Endothelial cell of umbilical vein (primary cell): Measurements from ENCODE around the gene ANO1. TPM values are rescaled to one million over a fixed set of nuclear protein-coding genes. Genes with fewer than 3 reads are reported as not detected.

Source experiments
- BruUV-seq: library from RNA; stranded (reverse); fragments of 400-500 nt; replicated peaks from 2 replicates; lab custom pipeline; 2021; lab: Mats Ljungman, UMichigan
- CTCF ChIA-PET: fragments of 300-600, 350-600 bp; sonication (Branson Sonifier 250); formaldehyde crosslinking; loops from one replicate; lab custom pipeline; 2021; ENCODE audit warnings: antibody characterized with exemption, inconsistent platforms; lab: Charles Lee
- POLR2A ChIA-PET: fragments of 300-600, 350-600 bp; sonication (Branson Sonifier 250); formaldehyde crosslinking; loops from one replicate; lab custom pipeline; 2021; ENCODE audit warnings: antibody characterized with exemption, inconsistent platforms; lab: Charles Lee
- DNase-seq: peaks from one replicate; pipeline ENCODE4 v3.0.0-alpha.2; 2011; ENCODE audit warnings: low read depth, low spot score
- FAIRE-seq: peaks from 2 replicates; lab custom pipeline; 2011; peaks lifted over from hg19 to GRCh38; lab: Jason Lieb, UNC
- H2AFZ ChIP-seq: 2 replicates; pipeline ENCODE4 v1.6.0; 2012; ENCODE audit warnings: low read depth, low read length, control low read depth, inconsistent platforms
- H3K27ac ChIP-seq: 2 replicates; pipeline ENCODE4 v1.5.1; 2011; ENCODE audit warnings: low read depth, mild to moderate bottlenecking, control low read depth, low read length, moderate library complexity; ENCODE audit not compliant: insufficient read depth
- H3K27me3 ChIP-seq, 2 experiments: 2 replicates each; pipeline versions ENCODE4 v1.6.0 to v1.6.1; 2011; ENCODE audit warnings: low read length in 2 of 2, mixed read lengths in 1 of 2; ENCODE audit not compliant: control insufficient read depth in 2 of 2, insufficient read depth in 2 of 2
- H3K36me3 ChIP-seq, 2 experiments: 2 replicates in 1 of 2; 3 replicates in 1 of 2; pipeline ENCODE4 v1.5.1; 2011; ENCODE audit warnings: low read length in 2 of 2, mild to moderate bottlenecking in 1 of 2, moderate library complexity in 1 of 2; ENCODE audit not compliant: control insufficient read depth in 2 of 2, insufficient read depth in 2 of 2; ENCODE audit errors: extremely low read depth in 1 of 2
- H3K4me1 ChIP-seq: 3 replicates; pipeline ENCODE4 v1.5.1; 2011; ENCODE audit warnings: mild to moderate bottlenecking, low read length; ENCODE audit not compliant: control insufficient read depth, insufficient read depth; ENCODE audit errors: extremely low read depth
- H3K4me2 ChIP-seq: 2 replicates; pipeline ENCODE4 v1.6.1; 2011; ENCODE audit warnings: low read length, control low read depth, mixed read lengths; ENCODE audit not compliant: insufficient read depth
- H3K4me3 ChIP-seq, 3 experiments: fragments of 200-600 bp in 1 of 3; sonication (generic), shearing (Covaris generic) in 1 of 3; replicated peaks in 1 of 3; 2 replicates each; pipeline ENCODE4 v1.5.1; 2011 to 2016; ENCODE audit warnings: control low read depth in 3 of 3, low read length in 3 of 3, mild to moderate bottlenecking in 2 of 3, inconsistent platforms in 1 of 3, low read depth in 1 of 3, moderate library complexity in 1 of 3; ENCODE audit not compliant: insufficient read depth in 1 of 3
- H3K79me2 ChIP-seq: 2 replicates; pipeline ENCODE4 v1.6.0; 2012; ENCODE audit warnings: low read length, inconsistent platforms; ENCODE audit not compliant: control insufficient read depth, insufficient read depth
- H3K9ac ChIP-seq: replicated peaks from 2 replicates; pipeline ENCODE3; 2011; ENCODE audit warnings: low read length, control low read depth; ENCODE audit not compliant: insufficient read depth; ENCODE audit errors: extremely low read depth
- H3K9me1 ChIP-seq: replicated peaks from 3 replicates; pipeline ENCODE4 v1.6.0; 2011; ENCODE audit warnings: mild to moderate bottlenecking, low read length; ENCODE audit not compliant: control insufficient read depth, insufficient read depth; ENCODE audit errors: extremely low read depth
- H3K9me3 ChIP-seq: replicated peaks from 2 replicates; pipeline ENCODE4 v1.5.1; 2012; ENCODE audit warnings: low read length, inconsistent platforms; ENCODE audit not compliant: control insufficient read depth, insufficient read depth
- H4K20me1 ChIP-seq: replicated peaks from 2 replicates; pipeline ENCODE3; 2011; ENCODE audit warnings: mild to moderate bottlenecking, low read length; ENCODE audit not compliant: control insufficient read depth, insufficient read depth; ENCODE audit errors: extremely low read depth
- EZH2 ChIP-seq: IDR thresholded peaks from 2 replicates; pipeline ENCODE4 v1.6.1; 2012; ENCODE audit warnings: borderline replicate concordance, low read depth, mild to moderate bottlenecking, moderate library complexity, low read length, inconsistent platforms; ENCODE audit not compliant: severe bottlenecking
- FOS ChIP-seq: IDR thresholded peaks from 2 replicates; pipeline ENCODE4 v1.6.1; 2011; ENCODE audit warnings: mild to moderate bottlenecking, low read length, moderate library complexity, borderline replicate concordance; ENCODE audit not compliant: insufficient read depth
- GATA2 ChIP-seq: IDR thresholded peaks from 2 replicates; pipeline ENCODE4 v1.7.0; 2011; ENCODE audit warnings: low read depth, mild to moderate bottlenecking, moderate library complexity, mixed read lengths, low read length; ENCODE audit not compliant: insufficient read length, insufficient read depth
- MAX ChIP-seq: IDR thresholded peaks from 2 replicates; pipeline ENCODE4 v1.6.1; 2011; ENCODE audit not compliant: insufficient read depth, insufficient read length
- MYC ChIP-seq: IDR thresholded peaks from one replicate; pipeline ENCODE4 v1.6.1; 2011; ENCODE audit warnings: mild to moderate bottlenecking, low read depth, low read length
- POLR2A ChIP-seq: IDR thresholded peaks from 2 replicates; pipeline ENCODE4 v1.6.1; 2012; ENCODE audit warnings: low read depth, mild to moderate bottlenecking, control low read depth, low read length
- POLR2AphosphoS5 ChIP-seq: IDR thresholded peaks from 2 replicates; pipeline ENCODE4 v1.6.1; 2012; ENCODE audit warnings: low read depth, mild to moderate bottlenecking, control low read depth, low read length, moderate library complexity; ENCODE audit not compliant: insufficient read depth
- dilution Hi-C: fragments of 300-500 bp; cut with MboI; formaldehyde crosslinking; loops from one replicate; pipeline ENCODE4 v1.15.0; 2019; ENCODE audit warnings: low sequenced_read_pairs; ENCODE audit not compliant: extremely low pct_ligation_motif_present
- intact Hi-C: fragments of 100-400 bp; cut with micrococcal nuclease; formaldehyde crosslinking; loops from one replicate; pipeline ENCODE4 v1.10.0; 2022
- polyA plus RNA-seq, 4 experiments: library from polyadenylated mRNA; depleted of rRNA in 3 of 4; stranded (reverse) in 3 of 4; unstranded in 1 of 4; fragments of >200 nt; gene quantifications; 2 replicates each; pipeline versions ENCODE4 v1.2.1 to v1.2.3, GENCODE V29; 2011 to 2012; ENCODE audit warnings: missing spikeins in 1 of 4
- total RNA-seq: library from RNA; stranded (reverse); gene quantifications from 2 replicates; pipeline ENCODE4 v1.2.3, GENCODE V29; 2021
- TF ChIP-seq, protein P1 (sequence below), 2 donors: IDR thresholded peaks; 1 replicate in 1 of 2; 2 replicates in 1 of 2; pipeline ENCODE4 v1.5.1; 2011; ENCODE audit warnings: low read length in 2 of 2, mild to moderate bottlenecking in 2 of 2, moderate library complexity in 2 of 2, control low read depth in 1 of 2, inconsistent platforms in 1 of 2, low read depth in 1 of 2; ENCODE audit not compliant: insufficient read depth in 1 of 2; ENCODE audit errors: extremely low read depth in 1 of 2

Gene ANO1
- total and polyA plus RNA-seq, 2 donors (not counting 3 experiments of a cell fraction or from before 2014, with no cell fraction given) = 0.03 to 0.40 TPM

GRCh38 chr11:70120674-70121073, 42.6 kb downstream of the ANO1 start:
- Histone ChIP-seq H3K27ac (no peak overlapping the region), H3K4me2 (no peak overlapping the region), H3K36me3 (no peaks in the 10 kb centered on the region), H4K20me1 (no peaks in the 10 kb centered on the region), H3K79me2 (no peaks in the 10 kb centered on the region), H3K9ac (no peak overlapping the region), H3K9me1 (no peaks in the 10 kb centered on the region), H3K27me3 (no peaks in the 10 kb centered on the region), H3K4me3 (no peak overlapping the region), H3K4me1 (no peaks in the 10 kb centered on the region), H2AFZ (no peak overlapping the region), H3K9me3 (no peaks in the 10 kb centered on the region)
- ChIA-PET POLR2A (no interaction called here), CTCF (no interaction called here)
- dilution Hi-C loops (no loop called here), intact Hi-C loops (no loop called here)
- FAIRE-seq = no peak
- no peak for DNase-seq
- TF ChIP-seq MYC = no peak
- no peak for TF ChIP-seq GATA2
- no peak for TF ChIP-seq POLR2A
- TF ChIP-seq FOS = no peak
- no peak for TF ChIP-seq POLR2AphosphoS5
- TF ChIP-seq, protein P1, sequence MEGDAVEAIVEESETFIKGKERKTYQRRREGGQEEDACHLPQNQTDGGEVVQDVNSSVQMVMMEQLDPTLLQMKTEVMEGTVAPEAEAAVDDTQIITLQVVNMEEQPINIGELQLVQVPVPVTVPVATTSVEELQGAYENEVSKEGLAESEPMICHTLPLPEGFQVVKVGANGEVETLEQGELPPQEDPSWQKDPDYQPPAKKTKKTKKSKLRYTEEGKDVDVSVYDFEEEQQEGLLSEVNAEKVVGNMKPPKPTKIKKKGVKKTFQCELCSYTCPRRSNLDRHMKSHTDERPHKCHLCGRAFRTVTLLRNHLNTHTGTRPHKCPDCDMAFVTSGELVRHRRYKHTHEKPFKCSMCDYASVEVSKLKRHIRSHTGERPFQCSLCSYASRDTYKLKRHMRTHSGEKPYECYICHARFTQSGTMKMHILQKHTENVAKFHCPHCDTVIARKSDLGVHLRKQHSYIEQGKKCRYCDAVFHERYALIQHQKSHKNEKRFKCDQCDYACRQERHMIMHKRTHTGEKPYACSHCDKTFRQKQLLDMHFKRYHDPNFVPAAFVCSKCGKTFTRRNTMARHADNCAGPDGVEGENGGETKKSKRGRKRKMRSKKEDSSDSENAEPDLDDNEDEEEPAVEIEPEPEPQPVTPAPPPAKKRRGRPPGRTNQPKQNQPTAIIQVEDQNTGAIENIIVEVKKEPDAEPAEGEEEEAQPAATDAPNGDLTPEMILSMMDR (IDR thresholded peaks at IDR 0.05; ENCODE audit: extremely low read depth in 1 of 2, insufficient read depth in 1 of 2, low read depth in 1 of 2, low read length in 2 of 2) = no peak
- no peak for TF ChIP-seq EZH2
- TF ChIP-seq MAX = no peak
- BruUV-seq = no TSS peak
